Lower leg skin (tissue), 3 donors: ENCODE measurements around the gene DNASE1.

Experiments used
- POLR2A ChIP-seq, 2 donors: fragments of 450-650 bp; IDR thresholded peaks; one replicate each; pipeline ENCODE4 v1.6.1; 2016 to 2017; ENCODE audit warnings: antibody characterized with exemption in 2 of 2, mild to moderate bottlenecking in 1 of 2, moderate library complexity in 1 of 2
- TF ChIP-seq, protein P1 (sequence below), 3 donors: fragments of 450-650 bp; IDR thresholded peaks; one replicate each; pipeline ENCODE4 v1.5.1; 2016; ENCODE audit warnings: antibody characterized with exemption in 3 of 3, mild to moderate bottlenecking in 3 of 3, moderate library complexity in 2 of 3

DNA sequence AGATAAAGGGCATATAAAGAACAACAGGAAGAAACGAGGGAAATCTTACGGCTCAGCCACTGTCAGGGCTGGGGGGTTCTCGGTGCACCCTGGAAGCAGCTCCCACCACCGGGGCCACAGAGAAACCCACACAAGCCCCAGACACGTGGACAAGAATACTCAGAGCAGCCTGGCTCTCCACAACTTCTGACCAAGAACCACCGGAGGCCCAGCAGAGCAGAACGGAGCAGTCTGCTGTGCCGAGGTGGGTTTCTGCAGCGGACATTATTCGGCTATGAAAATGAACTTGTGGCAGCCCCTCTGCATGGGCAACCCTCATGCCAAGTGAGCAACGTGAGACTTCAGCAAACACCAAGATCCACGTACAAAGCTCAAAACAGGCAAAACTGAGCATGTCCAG is 6.8 kb downstream of the DNASE1 start:
- no peak for TF ChIP-seq POLR2A (IDR thresholded peaks at IDR 0.05)
- TF ChIP-seq, protein P1, sequence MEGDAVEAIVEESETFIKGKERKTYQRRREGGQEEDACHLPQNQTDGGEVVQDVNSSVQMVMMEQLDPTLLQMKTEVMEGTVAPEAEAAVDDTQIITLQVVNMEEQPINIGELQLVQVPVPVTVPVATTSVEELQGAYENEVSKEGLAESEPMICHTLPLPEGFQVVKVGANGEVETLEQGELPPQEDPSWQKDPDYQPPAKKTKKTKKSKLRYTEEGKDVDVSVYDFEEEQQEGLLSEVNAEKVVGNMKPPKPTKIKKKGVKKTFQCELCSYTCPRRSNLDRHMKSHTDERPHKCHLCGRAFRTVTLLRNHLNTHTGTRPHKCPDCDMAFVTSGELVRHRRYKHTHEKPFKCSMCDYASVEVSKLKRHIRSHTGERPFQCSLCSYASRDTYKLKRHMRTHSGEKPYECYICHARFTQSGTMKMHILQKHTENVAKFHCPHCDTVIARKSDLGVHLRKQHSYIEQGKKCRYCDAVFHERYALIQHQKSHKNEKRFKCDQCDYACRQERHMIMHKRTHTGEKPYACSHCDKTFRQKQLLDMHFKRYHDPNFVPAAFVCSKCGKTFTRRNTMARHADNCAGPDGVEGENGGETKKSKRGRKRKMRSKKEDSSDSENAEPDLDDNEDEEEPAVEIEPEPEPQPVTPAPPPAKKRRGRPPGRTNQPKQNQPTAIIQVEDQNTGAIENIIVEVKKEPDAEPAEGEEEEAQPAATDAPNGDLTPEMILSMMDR (IDR thresholded peaks at IDR 0.05), result no peak
